Activated naive CD4-positive, alpha-beta T cell treated with anti-CD3 and anti-CD28 coated beads, Interleukin-2, amount 50 U/mL, for 72 hours (primary cell): ENCODE measurements around the gene SERPINB2. TPM values are rescaled to one million over a fixed set of nuclear protein-coding genes. Genes with fewer than 3 reads are reported as not detected.

Experiments
- ATAC-seq, 2 donors: fragments of 150-1000 bp; cut with Tn5 transposase; 2 replicates each; pipeline ENCODE4 v1.10.0; 2021; ENCODE audit warnings: mild to moderate bottlenecking in 2 of 2, moderate library complexity in 2 of 2
- DNase-seq, 2 donors: peaks; one replicate each; pipeline ENCODE4 v3.0.0; 2021 to 2022; ENCODE audit warnings: low spot score in 2 of 2
- H3K27ac Mint-ChIP-seq, 2 donors: one replicate each; pipeline ENCODE4 v1.8.0; 2022; ENCODE audit warnings: mild to moderate bottlenecking in 2 of 2, mixed read lengths in 2 of 2
- H3K36me3 Mint-ChIP-seq, 2 donors: one replicate each; pipeline ENCODE4 v1.8.0; 2022; ENCODE audit warnings: mixed read lengths in 2 of 2
- H3K9me3 Mint-ChIP-seq, 2 donors: one replicate each; pipeline ENCODE4 v1.8.0; 2022; ENCODE audit warnings: mixed read lengths in 2 of 2
- total RNA-seq, 2 donors: library from RNA; stranded (reverse); gene quantifications; one replicate each; pipeline ENCODE4 v1.2.3, GENCODE V29; 2022

The SERPINB2 gene
- total RNA-seq, 2 donors from 2014 or later = not detected

- ATAC-seq = peak; percentile 69 to 74
- DNase-seq = peak in 1 of 2 donors; percentile 33
- Mint-ChIP-seq H3K9me3 (peaks cover 5 to 6% of the 10 kb centered on the region in 2 donors), H3K36me3 (peaks cover 0 to 32% of the 10 kb centered on the region in 2 donors), H3K27ac (peak overlapping the region in 1 of 2 donors; percentile 79)
Measured at GRCh38 chr18:63951302-63951705, 63.8 kb downstream of the SERPINB2 start.

Other genes with a start within 250 kb of the SERPINB2 start
- gene SERPINB4, start 243.4 kb upstream of the SERPINB2 start, total RNA-seq = not detected
- gene SERPINB3, start 225.8 kb upstream of the SERPINB2 start, total RNA-seq = not detected
- not detected for gene SERPINB11, start 184.7 kb upstream of the SERPINB2 start, total RNA-seq
- gene SERPINB7, start 112.3 kb upstream of the SERPINB2 start, total RNA-seq = not detected
- not detected for gene SERPINB10, start 20.3 kb downstream of the SERPINB2 start, total RNA-seq
- gene HMSD, start 61.6 kb downstream of the SERPINB2 start, total RNA-seq = 10 to 100 TPM in 1 of 2 donors, under 1 TPM in 1; 0.61 to 38.0 TPM
- gene SERPINB8, start 82.4 kb downstream of the SERPINB2 start, total RNA-seq = 10 to 100 TPM in 1 of 2 donors, 1 to 10 TPM in 1; 7.8 to 23.0 TPM